SH-SY5Y (cell line): Measurements from ENCODE around the gene CDC25C.

Experiments used
- GATA2 ChIP-seq: IDR thresholded peaks from 2 replicates; pipeline ENCODE4 v1.6.1; 2011; ENCODE audit warnings: mild to moderate bottlenecking, low read depth, low read length
- GATA3 ChIP-seq: IDR thresholded peaks from 2 replicates; pipeline ENCODE4 v1.6.1; 2011; ENCODE audit warnings: low read depth, mild to moderate bottlenecking, low read length, moderate library complexity

DNA sequence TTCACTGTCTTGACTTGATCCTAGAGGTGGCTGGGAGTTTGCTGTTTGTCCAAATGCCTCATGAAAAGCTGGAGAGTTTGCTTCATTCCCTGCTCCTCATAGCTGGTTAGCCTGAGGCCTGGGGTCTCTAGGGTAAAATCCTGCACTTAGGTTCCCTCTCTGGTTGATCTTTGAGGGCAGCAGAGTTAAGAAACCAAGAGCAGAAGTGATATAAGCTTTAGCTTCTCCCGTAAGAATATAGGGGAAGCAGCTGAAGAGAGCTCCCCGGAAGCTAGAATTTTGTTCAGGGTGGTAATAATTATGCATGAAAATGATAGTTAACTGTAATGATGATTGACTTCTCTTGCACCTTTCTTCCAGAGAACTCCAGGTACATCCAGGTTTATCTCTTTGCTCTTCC, 7.9 kb upstream of the CDC25C start:
- no peak for TF ChIP-seq GATA2
- no peak for TF ChIP-seq GATA3
